Measurements from ENCODE around the gene NLRP9. TPM values are rescaled to one million over a fixed set of nuclear protein-coding genes. Genes with fewer than 3 reads are reported as not detected.

The NLRP9 gene
- total and polyA plus RNA-seq, 2 of the 13 experiments (the other 11 are each of a cell fraction or from before 2014, with no cell fraction given) = not detected

DNA sequence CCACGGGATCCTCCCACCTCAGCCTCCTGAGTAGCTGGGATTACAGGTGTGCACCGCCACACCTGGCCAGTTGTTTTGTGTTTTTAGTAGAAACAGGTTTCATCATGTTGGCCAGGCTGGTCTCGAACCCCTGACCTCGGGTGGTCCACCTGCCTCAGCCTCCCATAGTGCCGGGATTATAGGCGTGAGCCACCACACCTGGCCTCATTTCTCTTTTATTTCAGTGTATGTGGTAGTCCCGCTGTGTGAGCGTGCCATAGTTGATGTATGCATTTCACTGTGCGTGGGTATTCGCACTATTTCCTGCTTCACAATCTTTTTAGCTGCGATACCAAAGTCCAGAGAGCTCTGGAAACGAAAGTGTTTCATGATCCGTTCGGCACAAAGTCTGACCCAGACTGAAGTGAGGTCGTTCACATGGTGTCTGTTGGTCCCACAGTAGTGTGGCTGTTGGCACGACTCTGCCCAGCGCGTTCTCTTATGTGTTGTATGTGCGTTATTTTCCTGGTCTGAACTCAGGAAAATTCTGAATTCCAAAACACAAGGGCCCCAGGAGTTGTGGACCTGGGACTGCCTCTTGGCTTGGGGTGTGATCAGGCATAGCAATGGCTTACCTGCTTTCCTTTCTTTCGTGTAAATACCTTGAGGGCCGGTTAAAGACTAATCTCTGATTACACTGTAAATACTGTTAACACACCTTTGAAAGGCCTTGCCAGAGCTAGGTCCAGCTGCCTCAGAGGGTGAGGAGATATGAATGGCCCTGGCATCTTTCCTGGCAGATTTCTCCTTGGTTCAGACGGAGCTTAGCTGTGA lies 54.5 kb downstream of the NLRP9 start (continued):
- TF ChIP-seq, protein P1, sequence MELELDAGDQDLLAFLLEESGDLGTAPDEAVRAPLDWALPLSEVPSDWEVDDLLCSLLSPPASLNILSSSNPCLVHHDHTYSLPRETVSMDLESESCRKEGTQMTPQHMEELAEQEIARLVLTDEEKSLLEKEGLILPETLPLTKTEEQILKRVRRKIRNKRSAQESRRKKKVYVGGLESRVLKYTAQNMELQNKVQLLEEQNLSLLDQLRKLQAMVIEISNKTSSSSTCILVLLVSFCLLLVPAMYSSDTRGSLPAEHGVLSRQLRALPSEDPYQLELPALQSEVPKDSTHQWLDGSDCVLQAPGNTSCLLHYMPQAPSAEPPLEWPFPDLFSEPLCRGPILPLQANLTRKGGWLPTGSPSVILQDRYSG (CRISPR knock-in tag; IDR thresholded peaks at IDR 0.05) = no peak
- TF ChIP-seq NFE2L2 (IDR thresholded peaks at IDR 0.05; ENCODE audit: low read length) (no peak), SAFB2 (CRISPR knock-in tag; IDR thresholded peaks at IDR 0.05; ENCODE audit: borderline replicate concordance, low read depth) (no peak), CBX5 (CRISPR knock-in tag; IDR thresholded peaks at IDR 0.05; ENCODE audit: borderline replicate concordance) (no peak), ZNF709 (CRISPR knock-in tag; IDR thresholded peaks at IDR 0.05) (0 out of 2 replicates have a peak, but pooled peaks have one; percentile 39), RNF2 (conservative IDR thresholded peaks at IDR 0.05; ENCODE audit: low read depth) (no peak), ZMYM4 (CRISPR knock-in tag; IDR thresholded peaks at IDR 0.05) (no peak), NFRKB (IDR thresholded peaks at IDR 0.05) (no peak), MAFK (conservative IDR thresholded peaks at IDR 0.05 in 1 of 2, IDR thresholded peaks at IDR 0.05 in 1 of 2; ENCODE audit: low read length in 2 of 2) (no peak), ZEB1 (IDR thresholded peaks at IDR 0.05; ENCODE audit: insufficient replicate concordance, low read depth) (peak; percentile 91), ZNF629 (CRISPR knock-in tag; conservative IDR thresholded peaks at IDR 0.05) (no peak), NFE2L1 (CRISPR knock-in tag; IDR thresholded peaks at IDR 0.05; ENCODE audit: borderline replicate concordance) (no peak)
- TF ChIP-seq, protein P2, sequence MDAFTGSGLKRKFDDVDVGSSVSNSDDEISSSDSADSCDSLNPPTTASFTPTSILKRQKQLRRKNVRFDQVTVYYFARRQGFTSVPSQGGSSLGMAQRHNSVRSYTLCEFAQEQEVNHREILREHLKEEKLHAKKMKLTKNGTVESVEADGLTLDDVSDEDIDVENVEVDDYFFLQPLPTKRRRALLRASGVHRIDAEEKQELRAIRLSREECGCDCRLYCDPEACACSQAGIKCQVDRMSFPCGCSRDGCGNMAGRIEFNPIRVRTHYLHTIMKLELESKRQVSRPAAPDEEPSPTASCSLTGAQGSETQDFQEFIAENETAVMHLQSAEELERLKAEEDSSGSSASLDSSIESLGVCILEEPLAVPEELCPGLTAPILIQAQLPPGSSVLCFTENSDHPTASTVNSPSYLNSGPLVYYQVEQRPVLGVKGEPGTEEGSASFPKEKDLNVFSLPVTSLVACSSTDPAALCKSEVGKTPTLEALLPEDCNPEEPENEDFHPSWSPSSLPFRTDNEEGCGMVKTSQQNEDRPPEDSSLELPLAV (CRISPR knock-in tag; conservative IDR thresholded peaks at IDR 0.05; ENCODE audit: low read depth) = no peak
- TF ChIP-seq, protein P3, sequence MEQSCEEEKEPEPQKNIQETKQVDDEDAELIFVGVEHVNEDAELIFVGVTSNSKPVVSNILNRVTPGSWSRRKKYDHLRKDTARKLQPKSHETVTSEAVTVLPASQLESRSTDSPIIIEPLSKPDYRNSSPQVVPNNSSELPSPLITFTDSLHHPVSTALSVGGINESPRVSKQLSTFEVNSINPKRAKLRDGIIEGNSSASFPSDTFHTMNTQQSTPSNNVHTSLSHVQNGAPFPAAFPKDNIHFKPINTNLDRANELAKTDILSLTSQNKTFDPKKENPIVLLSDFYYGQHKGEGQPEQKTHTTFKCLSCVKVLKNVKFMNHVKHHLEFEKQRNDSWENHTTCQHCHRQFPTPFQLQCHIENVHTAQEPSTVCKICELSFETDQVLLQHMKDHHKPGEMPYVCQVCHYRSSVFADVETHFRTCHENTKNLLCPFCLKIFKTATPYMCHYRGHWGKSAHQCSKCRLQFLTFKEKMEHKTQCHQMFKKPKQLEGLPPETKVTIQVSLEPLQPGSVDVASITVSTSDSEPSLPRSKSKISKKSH (CRISPR knock-in tag; IDR thresholded peaks at IDR 0.05; ENCODE audit: borderline replicate concordance) = no peak
- TF ChIP-seq, protein P4, sequence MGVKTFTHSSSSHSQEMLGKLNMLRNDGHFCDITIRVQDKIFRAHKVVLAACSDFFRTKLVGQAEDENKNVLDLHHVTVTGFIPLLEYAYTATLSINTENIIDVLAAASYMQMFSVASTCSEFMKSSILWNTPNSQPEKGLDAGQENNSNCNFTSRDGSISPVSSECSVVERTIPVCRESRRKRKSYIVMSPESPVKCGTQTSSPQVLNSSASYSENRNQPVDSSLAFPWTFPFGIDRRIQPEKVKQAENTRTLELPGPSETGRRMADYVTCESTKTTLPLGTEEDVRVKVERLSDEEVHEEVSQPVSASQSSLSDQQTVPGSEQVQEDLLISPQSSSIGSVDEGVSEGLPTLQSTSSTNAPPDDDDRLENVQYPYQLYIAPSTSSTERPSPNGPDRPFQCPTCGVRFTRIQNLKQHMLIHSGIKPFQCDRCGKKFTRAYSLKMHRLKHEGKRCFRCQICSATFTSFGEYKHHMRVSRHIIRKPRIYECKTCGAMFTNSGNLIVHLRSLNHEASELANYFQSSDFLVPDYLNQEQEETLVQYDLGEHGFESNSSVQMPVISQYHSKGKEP (CRISPR knock-in tag; IDR thresholded peaks at IDR 0.05) = no peak
- TF ChIP-seq, protein P5, sequence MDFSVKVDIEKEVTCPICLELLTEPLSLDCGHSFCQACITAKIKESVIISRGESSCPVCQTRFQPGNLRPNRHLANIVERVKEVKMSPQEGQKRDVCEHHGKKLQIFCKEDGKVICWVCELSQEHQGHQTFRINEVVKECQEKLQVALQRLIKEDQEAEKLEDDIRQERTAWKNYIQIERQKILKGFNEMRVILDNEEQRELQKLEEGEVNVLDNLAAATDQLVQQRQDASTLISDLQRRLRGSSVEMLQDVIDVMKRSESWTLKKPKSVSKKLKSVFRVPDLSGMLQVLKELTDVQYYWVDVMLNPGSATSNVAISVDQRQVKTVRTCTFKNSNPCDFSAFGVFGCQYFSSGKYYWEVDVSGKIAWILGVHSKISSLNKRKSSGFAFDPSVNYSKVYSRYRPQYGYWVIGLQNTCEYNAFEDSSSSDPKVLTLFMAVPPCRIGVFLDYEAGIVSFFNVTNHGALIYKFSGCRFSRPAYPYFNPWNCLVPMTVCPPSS (IDR thresholded peaks at IDR 0.05) = no peak
